Measurements from ENCODE around the gene FLRT1. TPM values are rescaled to one million over a fixed set of nuclear protein-coding genes. Genes with fewer than 3 reads are reported as not detected.

The FLRT1 gene
- total and polyA plus RNA-seq, 2 of the 13 experiments (the other 11 are each of a cell fraction or from before 2014, with no cell fraction given), result 0.02 to 0.08 TPM

DNA sequence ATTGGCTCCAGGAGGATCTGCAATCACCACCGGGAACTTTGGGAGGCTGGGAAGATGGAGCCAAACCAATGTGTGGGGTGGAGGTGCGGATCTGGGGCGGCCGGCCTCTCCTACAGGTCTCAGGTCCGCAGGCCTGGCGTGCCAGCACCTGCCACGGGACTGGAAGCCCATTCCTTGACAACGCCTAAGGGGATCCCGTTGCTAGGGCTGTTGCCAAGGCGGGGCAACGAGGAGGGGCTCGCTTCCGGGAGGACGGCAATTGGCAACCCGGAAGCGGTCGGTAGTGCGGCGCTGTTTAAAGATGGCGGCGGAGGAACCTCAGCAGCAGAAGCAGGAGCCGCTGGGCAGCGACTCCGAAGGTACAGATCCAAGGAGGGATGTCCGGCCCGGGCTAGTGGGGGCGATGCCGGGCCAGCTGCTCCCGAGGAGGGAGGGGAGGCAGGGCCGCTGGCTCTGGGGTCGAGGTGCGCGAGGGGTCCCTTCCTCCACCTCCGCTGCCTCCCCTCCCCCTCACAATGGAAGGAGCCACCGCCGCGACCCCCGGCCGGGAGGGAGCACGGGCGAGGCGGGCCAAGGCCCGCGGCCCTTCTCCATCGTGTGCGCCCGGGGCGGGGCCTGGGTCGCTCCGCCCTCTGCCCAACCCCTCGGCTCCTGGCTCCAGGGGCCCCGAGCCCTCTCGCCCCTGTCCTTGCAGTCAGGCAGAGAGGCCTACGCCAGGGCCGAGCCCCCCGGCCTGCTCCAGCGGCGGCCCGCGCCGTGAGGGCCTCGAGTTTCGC is 49.4 kb upstream of the FLRT1 start, which contains the start of gene OTUB1 (continued):
- TF ChIP-seq, protein P1, sequence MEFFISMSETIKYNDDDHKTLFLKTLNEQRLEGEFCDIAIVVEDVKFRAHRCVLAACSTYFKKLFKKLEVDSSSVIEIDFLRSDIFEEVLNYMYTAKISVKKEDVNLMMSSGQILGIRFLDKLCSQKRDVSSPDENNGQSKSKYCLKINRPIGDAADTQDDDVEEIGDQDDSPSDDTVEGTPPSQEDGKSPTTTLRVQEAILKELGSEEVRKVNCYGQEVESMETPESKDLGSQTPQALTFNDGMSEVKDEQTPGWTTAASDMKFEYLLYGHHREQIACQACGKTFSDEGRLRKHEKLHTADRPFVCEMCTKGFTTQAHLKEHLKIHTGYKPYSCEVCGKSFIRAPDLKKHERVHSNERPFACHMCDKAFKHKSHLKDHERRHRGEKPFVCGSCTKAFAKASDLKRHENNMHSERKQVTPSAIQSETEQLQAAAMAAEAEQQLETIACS (CRISPR knock-in tag; IDR thresholded peaks at IDR 0.05), result 0 out of 2 replicates have a peak, but pooled peaks have one; percentile 44
- TF ChIP-seq, protein P2, sequence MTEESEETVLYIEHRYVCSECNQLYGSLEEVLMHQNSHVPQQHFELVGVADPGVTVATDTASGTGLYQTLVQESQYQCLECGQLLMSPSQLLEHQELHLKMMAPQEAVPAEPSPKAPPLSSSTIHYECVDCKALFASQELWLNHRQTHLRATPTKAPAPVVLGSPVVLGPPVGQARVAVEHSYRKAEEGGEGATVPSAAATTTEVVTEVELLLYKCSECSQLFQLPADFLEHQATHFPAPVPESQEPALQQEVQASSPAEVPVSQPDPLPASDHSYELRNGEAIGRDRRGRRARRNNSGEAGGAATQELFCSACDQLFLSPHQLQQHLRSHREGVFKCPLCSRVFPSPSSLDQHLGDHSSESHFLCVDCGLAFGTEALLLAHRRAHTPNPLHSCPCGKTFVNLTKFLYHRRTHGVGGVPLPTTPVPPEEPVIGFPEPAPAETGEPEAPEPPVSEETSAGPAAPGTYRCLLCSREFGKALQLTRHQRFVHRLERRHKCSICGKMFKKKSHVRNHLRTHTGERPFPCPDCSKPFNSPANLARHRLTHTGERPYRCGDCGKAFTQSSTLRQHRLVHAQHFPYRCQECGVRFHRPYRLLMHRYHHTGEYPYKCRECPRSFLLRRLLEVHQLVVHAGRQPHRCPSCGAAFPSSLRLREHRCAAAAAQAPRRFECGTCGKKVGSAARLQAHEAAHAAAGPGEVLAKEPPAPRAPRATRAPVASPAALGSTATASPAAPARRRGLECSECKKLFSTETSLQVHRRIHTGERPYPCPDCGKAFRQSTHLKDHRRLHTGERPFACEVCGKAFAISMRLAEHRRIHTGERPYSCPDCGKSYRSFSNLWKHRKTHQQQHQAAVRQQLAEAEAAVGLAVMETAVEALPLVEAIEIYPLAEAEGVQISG (CRISPR knock-in tag; IDR thresholded peaks at IDR 0.05), result peak; percentile 77
- TF ChIP-seq ZNF598 (CRISPR knock-in tag; IDR thresholded peaks at IDR 0.05; ENCODE audit: borderline replicate concordance), result peak; percentile 13; the same call in 1 of the 2 replicates
- peak; percentile 84; the same call in 1 of the 2 replicates for TF ChIP-seq SIN3B (IDR thresholded peaks at IDR 0.05; ENCODE audit: low read length)
- no peak for TF ChIP-seq ZNF713 (CRISPR knock-in tag; IDR thresholded peaks at IDR 0.05)
- TF ChIP-seq, protein P3, sequence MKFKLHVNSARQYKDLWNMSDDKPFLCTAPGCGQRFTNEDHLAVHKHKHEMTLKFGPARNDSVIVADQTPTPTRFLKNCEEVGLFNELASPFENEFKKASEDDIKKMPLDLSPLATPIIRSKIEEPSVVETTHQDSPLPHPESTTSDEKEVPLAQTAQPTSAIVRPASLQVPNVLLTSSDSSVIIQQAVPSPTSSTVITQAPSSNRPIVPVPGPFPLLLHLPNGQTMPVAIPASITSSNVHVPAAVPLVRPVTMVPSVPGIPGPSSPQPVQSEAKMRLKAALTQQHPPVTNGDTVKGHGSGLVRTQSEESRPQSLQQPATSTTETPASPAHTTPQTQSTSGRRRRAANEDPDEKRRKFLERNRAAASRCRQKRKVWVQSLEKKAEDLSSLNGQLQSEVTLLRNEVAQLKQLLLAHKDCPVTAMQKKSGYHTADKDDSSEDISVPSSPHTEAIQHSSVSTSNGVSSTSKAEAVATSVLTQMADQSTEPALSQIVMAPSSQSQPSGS (CRISPR knock-in tag; IDR thresholded peaks at IDR 0.05), result peak; percentile 83
- TF ChIP-seq SMAD9 (CRISPR knock-in tag; IDR thresholded peaks at IDR 0.05), result 0 out of 2 replicates have a peak, but pooled peaks have one; percentile 10
- TF ChIP-seq, protein P4, sequence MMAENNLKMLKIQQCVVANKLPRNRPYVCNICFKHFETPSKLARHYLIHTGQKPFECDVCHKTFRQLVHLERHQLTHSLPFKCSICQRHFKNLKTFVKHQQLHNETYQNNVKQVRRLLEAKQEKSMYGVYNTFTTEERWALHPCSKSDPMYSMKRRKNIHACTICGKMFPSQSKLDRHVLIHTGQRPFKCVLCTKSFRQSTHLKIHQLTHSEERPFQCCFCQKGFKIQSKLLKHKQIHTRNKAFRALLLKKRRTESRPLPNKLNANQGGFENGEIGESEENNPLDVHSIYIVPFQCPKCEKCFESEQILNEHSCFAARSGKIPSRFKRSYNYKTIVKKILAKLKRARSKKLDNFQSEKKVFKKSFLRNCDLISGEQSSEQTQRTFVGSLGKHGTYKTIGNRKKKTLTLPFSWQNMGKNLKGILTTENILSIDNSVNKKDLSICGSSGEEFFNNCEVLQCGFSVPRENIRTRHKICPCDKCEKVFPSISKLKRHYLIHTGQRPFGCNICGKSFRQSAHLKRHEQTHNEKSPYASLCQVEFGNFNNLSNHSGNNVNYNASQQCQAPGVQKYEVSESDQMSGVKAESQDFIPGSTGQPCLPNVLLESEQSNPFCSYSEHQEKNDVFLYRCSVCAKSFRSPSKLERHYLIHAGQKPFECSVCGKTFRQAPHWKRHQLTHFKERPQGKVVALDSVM (CRISPR knock-in tag; IDR thresholded peaks at IDR 0.05), result peak; percentile 16; the same call in 1 of the 2 replicates
- no peak for TF ChIP-seq FOXK2 (IDR thresholded peaks at IDR 0.05)
- TF ChIP-seq DMAP1 (CRISPR knock-in tag; IDR thresholded peaks at IDR 0.05), result peak; percentile 86
- TF ChIP-seq ZNF672 (CRISPR knock-in tag; IDR thresholded peaks at IDR 0.05), result no peak
- no peak; the same call in 1 of the 2 replicates for TF ChIP-seq ZBTB38 (CRISPR knock-in tag; IDR thresholded peaks at IDR 0.05)
- TF ChIP-seq SALL2 (CRISPR knock-in tag; IDR thresholded peaks at IDR 0.05), result peak; percentile 98
- no peak; the same call in 1 of the 2 replicates for TF ChIP-seq MEIS1 (CRISPR knock-in tag; IDR thresholded peaks at IDR 0.05; ENCODE audit: borderline replicate concordance)
- TF ChIP-seq RFX3 (CRISPR knock-in tag; IDR thresholded peaks at IDR 0.05), result peak; percentile 96
- no peak for TF ChIP-seq ZNF577 (CRISPR knock-in tag; IDR thresholded peaks at IDR 0.05; ENCODE audit: borderline replicate concordance, low read depth)
- peak; percentile 98 for TF ChIP-seq ZFX (CRISPR knock-in tag; IDR thresholded peaks at IDR 0.05; ENCODE audit: low read depth)
- no peak for TF ChIP-seq ZSCAN20 (CRISPR knock-in tag; IDR thresholded peaks at IDR 0.05; ENCODE audit: borderline replicate concordance)
